Mesothelial cell of epicardium (in vitro differentiated cells): ENCODE data around the gene AGBL3. TPM values are rescaled to one million over a fixed set of nuclear protein-coding genes. Genes with fewer than 3 reads are reported as not detected.
"Not testable (repeated sequence)": the region's sequence is repeated elsewhere in the genome, so short reads cannot be mapped to it uniquely, and the experiment has no call there.

Source experiments
- DNase-seq, 2 experiments: peaks; one replicate each; pipeline ENCODE4 v3.0.0; 2021; ENCODE audit warnings: low spot score in 2 of 2; ENCODE audit not compliant: unreplicated experiment in 2 of 2
- H3K27ac Mint-ChIP-seq: 2 replicates; pipeline ENCODE4 v1.8.0; 2021; ENCODE audit warnings: mixed read lengths
- H3K27me3 Mint-ChIP-seq: 2 replicates; pipeline ENCODE4 v1.8.0; 2021; ENCODE audit warnings: low read depth, mixed read lengths
- H3K36me3 Mint-ChIP-seq: 2 replicates; pipeline ENCODE4 v1.8.0; 2021; ENCODE audit warnings: mixed read lengths
- H3K4me1 Mint-ChIP-seq: 2 replicates; pipeline ENCODE4 v1.8.0; 2021; ENCODE audit warnings: mixed read lengths
- H3K4me3 Mint-ChIP-seq: 2 replicates; pipeline ENCODE4 v1.8.0; 2021; ENCODE audit warnings: mild to moderate bottlenecking, moderate library complexity, mixed read lengths
- H3K9me3 Mint-ChIP-seq: 2 replicates; pipeline ENCODE4 v1.8.0; 2021; ENCODE audit warnings: mixed read lengths
- total RNA-seq: library from RNA; stranded (reverse); gene quantifications from 3 replicates; pipeline ENCODE4 v1.2.1, GENCODE V29; 2021
- TF ChIP-seq, protein P1 (sequence below): fragments of 200-600 bp; sonication (generic); IDR thresholded peaks from one replicate; pipeline ENCODE4 v1.5.0; 2021; ENCODE audit warnings: antibody characterized with exemption; ENCODE audit not compliant: unreplicated experiment

The AGBL3 gene
- total RNA-seq, 1 donor from 2014 or later, result 2.3 TPM

GRCh38 chr7:135169964-135170273 is 183.6 kb downstream of the AGBL3 start:
- Mint-ChIP-seq H3K36me3 (peaks cover 19% of the 10 kb centered on the region), H3K9me3 (no peaks in the 10 kb centered on the region), H3K27ac (peak overlapping the region; percentile 95), H3K27me3 (no peaks in the 10 kb centered on the region), H3K4me3 (peak overlapping the region; percentile 90), H3K4me1 (peaks cover 40% of the 10 kb centered on the region)
- no peak for DNase-seq
- TF ChIP-seq, protein P1, sequence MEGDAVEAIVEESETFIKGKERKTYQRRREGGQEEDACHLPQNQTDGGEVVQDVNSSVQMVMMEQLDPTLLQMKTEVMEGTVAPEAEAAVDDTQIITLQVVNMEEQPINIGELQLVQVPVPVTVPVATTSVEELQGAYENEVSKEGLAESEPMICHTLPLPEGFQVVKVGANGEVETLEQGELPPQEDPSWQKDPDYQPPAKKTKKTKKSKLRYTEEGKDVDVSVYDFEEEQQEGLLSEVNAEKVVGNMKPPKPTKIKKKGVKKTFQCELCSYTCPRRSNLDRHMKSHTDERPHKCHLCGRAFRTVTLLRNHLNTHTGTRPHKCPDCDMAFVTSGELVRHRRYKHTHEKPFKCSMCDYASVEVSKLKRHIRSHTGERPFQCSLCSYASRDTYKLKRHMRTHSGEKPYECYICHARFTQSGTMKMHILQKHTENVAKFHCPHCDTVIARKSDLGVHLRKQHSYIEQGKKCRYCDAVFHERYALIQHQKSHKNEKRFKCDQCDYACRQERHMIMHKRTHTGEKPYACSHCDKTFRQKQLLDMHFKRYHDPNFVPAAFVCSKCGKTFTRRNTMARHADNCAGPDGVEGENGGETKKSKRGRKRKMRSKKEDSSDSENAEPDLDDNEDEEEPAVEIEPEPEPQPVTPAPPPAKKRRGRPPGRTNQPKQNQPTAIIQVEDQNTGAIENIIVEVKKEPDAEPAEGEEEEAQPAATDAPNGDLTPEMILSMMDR, result no peak

DNA sequence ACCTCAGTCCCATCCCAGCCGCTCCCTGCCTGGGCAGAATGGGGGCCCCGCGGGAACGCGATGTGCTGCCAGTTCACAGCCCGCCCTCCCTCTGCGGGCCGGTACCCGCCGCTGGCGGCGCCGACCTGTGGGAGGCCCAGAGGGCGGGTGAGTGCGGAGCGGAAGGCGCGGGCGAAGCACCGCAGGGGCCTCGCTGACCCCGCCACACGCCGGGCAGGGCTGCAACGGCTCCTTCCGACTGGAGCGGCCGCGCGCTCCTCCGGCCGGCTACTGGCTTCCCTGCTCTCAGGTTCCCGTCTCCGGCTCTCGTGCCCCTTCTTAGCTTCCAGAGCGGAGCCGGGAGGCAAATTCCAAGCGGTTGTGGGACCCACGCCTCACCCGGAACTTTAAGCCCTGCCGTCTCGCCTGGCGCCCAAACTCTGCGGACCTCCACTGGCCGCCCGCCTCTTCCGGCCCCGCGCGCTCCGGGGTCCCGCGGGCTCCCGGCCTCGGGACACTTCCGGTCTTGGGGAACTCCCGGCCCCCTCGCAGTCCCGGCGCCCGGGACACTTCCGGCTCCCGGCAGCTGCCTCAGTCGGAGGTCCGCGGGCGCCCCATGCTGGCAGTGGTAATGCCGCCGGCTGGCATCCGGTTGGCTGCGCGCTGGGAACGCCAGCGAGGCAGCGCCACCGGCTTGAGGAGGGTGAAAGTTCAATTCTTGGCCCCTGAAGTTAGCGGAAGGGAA is 184.1 kb downstream of the AGBL3 start, which contains the start of gene CYREN:
Gene CYREN (minus strand): TSS at position 434 of the 724 bp plus-strand sequence. CDS start 1,785 bp downstream, outside the sequence.
- peak within 1 kb of the TSS; percentile 90 for H3K4me3 Mint-ChIP-seq
- H3K9me3 Mint-ChIP-seq, result no peaks in the 10 kb centered on the region
- peaks cover 17% of the 10 kb centered on the region for H3K36me3 Mint-ChIP-seq
- H3K27me3 Mint-ChIP-seq, result no peaks in the 10 kb centered on the region
- peaks cover 40% of the 10 kb centered on the region for H3K4me1 Mint-ChIP-seq
- H3K27ac Mint-ChIP-seq, result peak within 1 kb of the TSS; percentile 99
- TF ChIP-seq, protein P1, result peak; percentile 48
- peak; percentile 82 to 86 for DNase-seq

GRCh38 chr7:135170998-135171481 is 184.7 kb downstream of the AGBL3 start:
- Mint-ChIP-seq H3K4me1 (peaks cover 40% of the 10 kb centered on the region), H3K27ac (peak overlapping the region; percentile 99), H3K36me3 (peaks cover 17% of the 10 kb centered on the region), H3K4me3 (peak overlapping the region; percentile 80)
- TF ChIP-seq, protein P1, result peak; percentile 7
- DNase-seq, result peak in 1 of 2 experiments; percentile 34
- not testable (repeated sequence) for H3K27me3 Mint-ChIP-seq, H3K9me3 Mint-ChIP-seq

- Mint-ChIP-seq H3K4me1 (peaks cover 40% of the 10 kb centered on the region), H3K27ac (peak overlapping the region; percentile 99), H3K36me3 (peaks cover 18% of the 10 kb centered on the region), H3K4me3 (peak overlapping the region; percentile 80)
- H3K9me3 Mint-ChIP-seq, H3K27me3 Mint-ChIP-seq: not testable (repeated sequence)
- DNase-seq, result peak in 1 of 2 experiments; percentile 67
These were observed 185.4 kb downstream of the AGBL3 start for GRCh38 chr7:135171581-135172291.

DNA sequence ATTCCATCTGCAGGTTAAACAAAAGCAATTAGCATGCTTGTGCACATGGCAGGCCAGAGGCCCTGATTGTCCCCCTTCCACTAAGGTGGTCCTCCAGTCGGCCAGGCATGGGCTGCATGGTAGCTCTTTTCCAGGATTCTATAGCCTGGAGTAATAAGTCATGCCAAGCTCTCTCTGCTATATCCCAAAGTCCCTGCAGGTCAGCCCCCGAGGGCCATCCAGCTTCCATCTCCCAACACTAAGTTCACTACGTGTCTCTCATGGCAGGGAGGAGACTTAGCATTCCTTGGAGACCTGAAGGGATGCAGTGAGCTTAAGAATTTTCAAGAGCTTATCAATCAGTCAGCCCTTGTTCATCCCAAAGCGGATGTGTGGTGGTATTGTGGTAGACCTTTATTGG is 187.6 kb downstream of the AGBL3 start:
- H3K27ac Mint-ChIP-seq, H3K27me3 Mint-ChIP-seq, DNase-seq, H3K36me3 Mint-ChIP-seq, H3K4me3 Mint-ChIP-seq: not testable (repeated sequence)
- peaks cover 11% of the 10 kb centered on the region for H3K9me3 Mint-ChIP-seq
- peaks cover 28% of the 10 kb centered on the region for H3K4me1 Mint-ChIP-seq

DNA sequence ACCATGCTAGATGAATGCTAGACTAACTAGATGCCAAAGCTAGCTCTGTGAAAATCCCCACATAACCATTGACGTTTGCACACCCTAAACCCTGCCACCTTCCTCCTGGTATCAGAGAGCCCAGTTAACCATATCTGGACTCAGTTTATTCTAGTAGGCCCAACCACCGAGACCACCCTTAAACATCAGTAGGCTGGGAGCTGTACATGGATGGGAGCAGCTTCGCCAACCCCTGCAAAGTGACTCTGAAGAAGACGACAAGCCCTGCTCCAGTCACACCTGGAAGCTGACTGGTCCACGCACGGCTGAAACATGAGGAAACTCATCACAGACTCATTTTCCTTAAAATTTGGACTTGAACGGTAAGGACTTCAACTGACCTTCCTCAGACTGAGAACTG is 188.6 kb downstream of the AGBL3 start:
- no peak overlapping the region for H3K27ac Mint-ChIP-seq
- no peak overlapping the region for H3K4me3 Mint-ChIP-seq
- H3K36me3 Mint-ChIP-seq, result peaks cover 18% of the 10 kb centered on the region
- H3K4me1 Mint-ChIP-seq, result peaks cover 18% of the 10 kb centered on the region
- TF ChIP-seq, protein P1, result no peak
- peaks cover 20% of the 10 kb centered on the region for H3K9me3 Mint-ChIP-seq
- peak in 1 of 2 experiments; percentile 16 for DNase-seq
- H3K27me3 Mint-ChIP-seq, result no peaks in the 10 kb centered on the region
